HepG2 (cell line): ENCODE results near the gene SLC5A10. TPM values are rescaled to one million over a fixed set of nuclear protein-coding genes. Genes with fewer than 3 reads are reported as not detected.

ENCODE experiments used
- ATAC-seq: fragments of 200-7000 bp; cut with Tn5 transposase; 3 replicates; pipeline ENCODE4 v1.9.1; 2020; ENCODE audit warnings: mild to moderate bottlenecking, moderate library complexity
- BruUV-seq: library from RNA; stranded (reverse); fragments of 400-500 nt; replicated peaks from 2 replicates; lab custom pipeline; 2021; lab: Mats Ljungman, UMichigan
- CTCF ChIA-PET: fragments of 300-600 bp; formaldehyde crosslinking; extraction: SDS; loops from one replicate; lab custom pipeline; 2021; ENCODE audit warnings: low total read pairs, inconsistent platforms, low intra/inter-chr PET ratio; lab: Yijun Ruan, JAX
- POLR2A ChIA-PET: fragments of 350-600 bp; sonication (Branson Sonifier 250); formaldehyde crosslinking; loops from one replicate; lab custom pipeline; 2020; ENCODE audit warnings: antibody characterized with exemption, inconsistent platforms; lab: Yijun Ruan, JAX
- DNase-seq: peaks from one replicate; pipeline ENCODE4 v3.0.0-alpha.2; 2015; ENCODE audit warnings: low spot score
- FAIRE-seq: peaks from 3 replicates; lab custom pipeline; 2011; peaks lifted over from hg19 to GRCh38; lab: Jason Lieb, UNC
- H2AFZ ChIP-seq: one replicate; pipeline ENCODE4 v1.6.1; 2011; ENCODE audit warnings: low read length, inconsistent platforms
- H3K27ac ChIP-seq: fragments of 300-600 bp; 3 replicates; pipeline ENCODE4 v1.8.0; 2011; ENCODE audit warnings: mixed run types, mild to moderate bottlenecking, mixed read lengths, low read length, inconsistent platforms; ENCODE audit not compliant: insufficient read depth; ENCODE audit errors: extremely low read length
- H3K27me3 ChIP-seq, 2 experiments: fragments of 200-600 bp in 1 of 2; 2 replicates in 1 of 2; 3 replicates in 1 of 2; pipeline versions ENCODE4 v1.6.0 to v1.8.0; 2011; ENCODE audit warnings: low read length in 2 of 2, mild to moderate bottlenecking in 2 of 2, moderate library complexity in 2 of 2, inconsistent platforms in 1 of 2; ENCODE audit not compliant: insufficient read depth in 2 of 2, control insufficient read depth in 1 of 2
- H3K36me3 ChIP-seq, 2 experiments: fragments of 200-600 bp in 1 of 2; replicated peaks in 1 of 2; 2 replicates in 1 of 2; 3 replicates in 1 of 2; pipeline versions ENCODE4 v1.5.1 to v1.8.0; 2011; ENCODE audit warnings: low read length in 2 of 2, inconsistent platforms in 1 of 2; ENCODE audit not compliant: insufficient read depth in 2 of 2, control insufficient read depth in 1 of 2
- H3K4me1 ChIP-seq: 2 replicates; pipeline ENCODE4 v1.5.1; 2012; ENCODE audit warnings: low read length, inconsistent platforms; ENCODE audit not compliant: insufficient read depth
- H3K4me2 ChIP-seq: 2 replicates; pipeline ENCODE4 v1.6.0; 2011; ENCODE audit warnings: low read depth, low read length, inconsistent platforms
- H3K4me3 ChIP-seq, 3 experiments: fragments of 200-600 bp in 1 of 3; sonication (generic), shearing (Covaris generic) in 1 of 3; replicated peaks in 1 of 3; 2 replicates each; pipeline ENCODE4 v1.5.1; 2011 to 2016; ENCODE audit warnings: low read length in 3 of 3, inconsistent platforms in 2 of 3, low read depth in 2 of 3, mild to moderate bottlenecking in 2 of 3, control low read depth in 1 of 3, mixed read lengths in 1 of 3; ENCODE audit not compliant: insufficient read depth in 1 of 3
- H3K79me2 ChIP-seq: one replicate; pipeline ENCODE4 v1.6.1; 2011; ENCODE audit warnings: low read length, inconsistent platforms; ENCODE audit not compliant: insufficient read depth
- H3K9ac ChIP-seq: 2 replicates; pipeline ENCODE4 v1.6.0; 2011; ENCODE audit warnings: mild to moderate bottlenecking, low read depth, low read length, inconsistent platforms; ENCODE audit not compliant: insufficient read depth
- H3K9me3 ChIP-seq: 2 replicates; pipeline ENCODE4 v1.5.1; 2012; ENCODE audit warnings: mild to moderate bottlenecking, low read length
- H4K20me1 ChIP-seq: 2 replicates; pipeline ENCODE4 v1.6.0; 2011; ENCODE audit warnings: inconsistent platforms, mild to moderate bottlenecking, low read length, moderate library complexity; ENCODE audit not compliant: insufficient read depth
- AKAP8 ChIP-seq: sonication (generic); formaldehyde crosslinking; IDR thresholded peaks from 2 replicates; pipeline ENCODE4 v1.5.1; 2020; ENCODE audit warnings: mild to moderate bottlenecking, missing genetic modification reagents
- GABPB1 ChIP-seq: IDR thresholded peaks from 2 replicates; pipeline ENCODE4 v1.6.1; 2016; ENCODE audit warnings: mild to moderate bottlenecking, missing genetic modification reagents, moderate library complexity, missing compliant biosample characterization
- HDAC1 ChIP-seq: sonication (generic); formaldehyde crosslinking; IDR thresholded peaks from 2 replicates; pipeline ENCODE4 v1.5.1; 2020; ENCODE audit warnings: mild to moderate bottlenecking, missing genetic modification reagents
- IKZF1 ChIP-seq: fragments of 450-650 bp; IDR thresholded peaks from 2 replicates; pipeline ENCODE4 v1.7.1; 2016
- NFKBIZ ChIP-seq: IDR thresholded peaks from 2 replicates; pipeline ENCODE4 v1.6.1; 2018; ENCODE audit warnings: missing genetic modification reagents, missing compliant biosample characterization
- NFRKB ChIP-seq: fragments of 450-650 bp; IDR thresholded peaks from 2 replicates; pipeline ENCODE4 v1.6.1; 2017
- ZNF274 ChIP-seq: sonication (generic); formaldehyde crosslinking; IDR thresholded peaks from 2 replicates; pipeline ENCODE4 v1.5.1; 2020; ENCODE audit warnings: mild to moderate bottlenecking, missing genetic modification reagents
- ZNF331 ChIP-seq: sonication (generic); formaldehyde crosslinking; IDR thresholded peaks from 2 replicates; pipeline ENCODE4 v1.4.0; 2020; ENCODE audit warnings: missing genetic modification reagents
- WGBS: methylation state at CpG from one replicate; pipeline ENCODE4 v1.1.6; 2017; ENCODE audit warnings: low lambda C conversion rate; 5-methylcytosine and 5-hydroxymethylcytosine counted together
- in situ Hi-C: cut with HindIII; loops from 2 replicates; pipeline ENCODE4 v1.10.0; 2017; ENCODE audit warnings: low pct_unique_long_range_greater_than_20kb; ENCODE audit not compliant: extremely low pct_ligation_motif_present
- intact Hi-C: fragments of 100-400 bp; cut with micrococcal nuclease; formaldehyde crosslinking; loops from one replicate; pipeline ENCODE4 v1.10.0; 2022; ENCODE audit not compliant: unreplicated experiment
- polyA plus RNA-seq, 8 experiments: library from polyadenylated mRNA; depleted of rRNA in 3 of 8; stranded (reverse) in 7 of 8; unstranded in 1 of 8; fragments of >200 nt; fragmentation: Illumina TruSeq in 4 of 8; extraction: Trizol in 4 of 8; gene quantifications; 2 replicates each; pipeline versions ENCODE4 v1.2.1 to v1.2.3, GENCODE V29; 2011 to 2016; ENCODE audit warnings: low read depth in 4 of 8, missing spikeins in 1 of 8, mixed read lengths in 1 of 8; ENCODE audit not compliant: insufficient read depth in 1 of 8
- total RNA-seq, 5 experiments: library from RNA; depleted of rRNA; stranded (reverse); fragments of >200 nt; fragmentation: Illumina TruSeq; extraction: Trizol; gene quantifications; 2 replicates each; pipeline ENCODE4 v1.2.3, GENCODE V29; 2016; ENCODE audit warnings: low read depth in 1 of 5
- TF ChIP-seq, protein P1 (sequence below): IDR thresholded peaks from 2 replicates; pipeline ENCODE4 v1.6.1; 2016; ENCODE audit warnings: mild to moderate bottlenecking
- TF ChIP-seq, protein P2 (sequence below): sonication (generic); formaldehyde crosslinking; IDR thresholded peaks from 2 replicates; pipeline ENCODE4 v1.8.1; 2023; ENCODE audit warnings: mild to moderate bottlenecking, inconsistent platforms, moderate library complexity, missing genetic modification reagents, borderline replicate concordance
- TF ChIP-seq, protein P3 (sequence below), 2 experiments: IDR thresholded peaks; 2 replicates each; pipeline ENCODE4 v1.6.1; 2011 to 2012; ENCODE audit warnings: low read length in 2 of 2, borderline replicate concordance in 1 of 2, low read depth in 1 of 2, mild to moderate bottlenecking in 1 of 2, moderate library complexity in 1 of 2
- TF ChIP-seq, protein P4 (sequence below): sonication (generic); formaldehyde crosslinking; IDR thresholded peaks from 2 replicates; pipeline ENCODE4 v1.5.1; 2020; ENCODE audit warnings: mild to moderate bottlenecking, missing genetic modification reagents, moderate library complexity

Gene SLC5A10
- total and polyA plus RNA-seq, 2 of the 13 experiments (the other 11 are each of a cell fraction or from before 2014, with no cell fraction given) = 0.05 TPM; not detected in 1

DNA sequence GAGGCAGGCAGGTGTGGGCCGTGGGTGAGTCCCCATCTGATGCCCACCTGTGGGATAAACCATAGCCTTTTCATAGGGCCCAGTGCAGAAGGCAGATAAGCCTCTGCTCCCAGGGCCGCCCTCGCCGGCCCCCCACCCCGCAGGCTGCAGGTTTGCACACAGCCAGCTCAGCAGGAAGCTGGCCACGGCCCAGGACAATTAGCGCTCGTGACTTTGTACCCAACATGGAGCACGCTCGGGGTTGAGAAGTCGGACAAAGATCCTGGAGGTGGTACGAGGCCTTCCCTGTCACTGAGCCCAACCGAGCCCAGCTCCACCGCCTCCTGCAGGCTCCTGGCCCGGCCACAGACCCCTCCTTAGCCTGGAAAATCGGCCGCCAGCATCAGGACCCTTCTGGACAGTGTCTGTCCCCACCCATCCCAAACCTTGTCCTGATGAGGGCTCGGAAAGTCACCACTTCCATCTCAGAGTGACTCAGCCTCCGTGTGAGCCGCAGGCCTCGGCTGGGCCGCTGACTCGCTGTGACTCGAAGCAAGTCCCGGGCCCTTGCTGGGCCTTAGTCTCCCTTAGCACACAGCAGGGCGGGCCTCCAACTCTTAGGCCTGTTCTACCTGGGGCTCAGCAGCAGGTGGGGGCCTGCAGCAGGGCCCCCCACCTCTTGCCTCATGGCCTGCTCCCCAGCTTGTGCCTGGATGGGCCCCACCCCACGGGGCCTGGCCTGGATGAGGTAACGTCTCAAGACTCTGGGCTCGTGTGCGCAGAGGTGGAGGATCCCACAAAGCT lies 29.9 kb downstream of the SLC5A10 start (continued):
- TF ChIP-seq, protein P1, sequence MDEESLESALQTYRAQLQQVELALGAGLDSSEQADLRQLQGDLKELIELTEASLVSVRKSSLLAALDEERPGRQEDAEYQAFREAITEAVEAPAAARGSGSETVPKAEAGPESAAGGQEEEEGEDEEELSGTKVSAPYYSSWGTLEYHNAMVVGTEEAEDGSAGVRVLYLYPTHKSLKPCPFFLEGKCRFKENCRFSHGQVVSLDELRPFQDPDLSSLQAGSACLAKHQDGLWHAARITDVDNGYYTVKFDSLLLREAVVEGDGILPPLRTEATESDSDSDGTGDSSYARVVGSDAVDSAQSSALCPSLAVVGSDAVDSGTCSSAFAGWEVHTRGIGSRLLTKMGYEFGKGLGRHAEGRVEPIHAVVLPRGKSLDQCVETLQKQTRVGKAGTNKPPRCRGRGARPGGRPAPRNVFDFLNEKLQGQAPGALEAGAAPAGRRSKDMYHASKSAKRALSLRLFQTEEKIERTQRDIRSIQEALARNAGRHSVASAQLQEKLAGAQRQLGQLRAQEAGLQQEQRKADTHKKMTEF = peak; percentile 77; the same call in 1 of the 2 replicates
- TF ChIP-seq, protein P2, sequence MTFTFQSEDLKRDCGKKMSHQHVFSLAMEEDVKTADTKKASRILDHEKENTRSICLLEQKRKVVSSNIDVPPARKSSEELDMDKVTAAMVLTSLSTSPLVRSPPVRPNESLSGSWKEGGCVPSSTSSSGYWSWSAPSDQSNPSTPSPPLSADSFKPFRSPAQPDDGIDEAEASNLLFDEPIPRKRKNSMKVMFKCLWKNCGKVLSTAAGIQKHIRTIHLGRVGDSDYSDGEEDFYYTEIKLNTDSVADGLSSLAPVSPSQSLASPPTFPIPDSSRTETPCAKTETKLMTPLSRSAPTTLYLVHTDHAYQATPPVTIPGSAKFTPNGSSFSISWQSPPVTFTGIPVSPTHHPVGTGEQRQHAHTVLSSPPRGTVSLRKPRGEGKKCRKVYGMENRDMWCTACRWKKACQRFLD (CRISPR knock-in tag) = peak; percentile 38; the same call in 1 of the 2 replicates
- peak; percentile 71 for TF ChIP-seq HDAC1 (CRISPR knock-in tag)

DNA sequence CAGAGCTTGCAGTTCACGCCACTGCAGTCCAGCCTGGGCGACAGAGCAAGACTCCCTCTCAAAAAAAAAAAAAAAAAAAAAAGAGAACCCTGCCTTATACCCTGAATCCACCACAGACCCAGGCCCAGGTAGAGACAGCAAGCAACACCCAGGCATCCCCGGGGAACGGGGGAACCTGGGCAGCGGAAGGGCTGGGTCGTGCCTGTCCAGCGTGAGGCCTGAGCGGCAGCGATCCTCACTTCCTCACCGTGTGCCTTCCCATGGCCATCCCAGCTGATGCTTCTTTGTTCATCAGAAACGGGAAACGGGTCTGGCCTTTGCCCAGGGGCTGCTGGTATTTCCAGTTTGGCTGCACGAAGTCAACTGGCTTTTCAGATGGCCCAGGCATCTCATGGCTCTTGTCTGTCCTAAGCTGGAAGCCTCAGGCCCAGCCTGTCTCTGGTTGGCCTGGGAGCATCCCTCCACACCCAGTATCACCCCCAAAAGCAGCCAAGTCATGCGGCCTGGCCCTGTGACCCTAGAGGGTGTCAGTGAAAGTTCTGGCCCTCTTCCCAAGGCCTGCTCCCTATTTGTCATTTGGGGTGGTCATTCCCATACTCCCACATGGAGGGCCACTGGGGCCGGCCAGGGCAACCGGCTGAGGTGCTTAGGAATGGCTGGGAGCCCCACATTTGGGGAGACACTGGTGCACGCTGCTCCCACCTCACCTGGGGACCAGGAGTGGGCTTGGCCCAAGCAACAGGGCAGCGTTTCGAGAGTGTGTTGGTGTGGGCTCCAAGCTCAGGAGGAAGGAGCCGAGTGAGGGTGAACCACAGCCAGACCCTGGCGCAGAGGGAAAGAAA lies 32.5 kb downstream of the SLC5A10 start:
- ChIA-PET POLR2A (interaction anchor here (0.7 to 1.5 kb wide), 2 partner anchors 13 to 20 kb away, joined by 3 to 7 read pairs; partner anchors contain the start of gene FAM83G), CTCF (no interaction called here)
- H2AFZ ChIP-seq = no peak overlapping the region
- H3K36me3 ChIP-seq = peaks cover 21 to 54% of the 10 kb centered on the region in 2 experiments
- no peak overlapping the region for H3K27ac ChIP-seq
- H4K20me1 ChIP-seq = no peaks in the 10 kb centered on the region
- no TSS peak for BruUV-seq
- no peaks in the 10 kb centered on the region for H3K27me3 ChIP-seq
- in situ Hi-C loops (no loop called here), intact Hi-C loops (no loop called here)
- H3K9me3 ChIP-seq = no peaks in the 10 kb centered on the region
- peaks cover 63% of the 10 kb centered on the region for H3K4me1 ChIP-seq
- 98% methylated on average over 16 of the region's 21 CpGs for WGBS
- H3K79me2 ChIP-seq = no peaks in the 10 kb centered on the region
- ATAC-seq (no peak), DNase-seq (no peak), FAIRE-seq (no peak)
- H3K9ac ChIP-seq = no peak overlapping the region
- H3K4me3 ChIP-seq = no peak overlapping the region
- H3K4me2 ChIP-seq = no peak overlapping the region
- TF ChIP-seq NFRKB (no peak), ZNF274 (CRISPR knock-in tag) (no peak), NFKBIZ (CRISPR knock-in tag) (no peak), AKAP8 (CRISPR knock-in tag) (no peak), GABPB1 (no peak), IKZF1 (no peak), ZNF331 (CRISPR knock-in tag) (no peak)
- TF ChIP-seq, protein P3, sequence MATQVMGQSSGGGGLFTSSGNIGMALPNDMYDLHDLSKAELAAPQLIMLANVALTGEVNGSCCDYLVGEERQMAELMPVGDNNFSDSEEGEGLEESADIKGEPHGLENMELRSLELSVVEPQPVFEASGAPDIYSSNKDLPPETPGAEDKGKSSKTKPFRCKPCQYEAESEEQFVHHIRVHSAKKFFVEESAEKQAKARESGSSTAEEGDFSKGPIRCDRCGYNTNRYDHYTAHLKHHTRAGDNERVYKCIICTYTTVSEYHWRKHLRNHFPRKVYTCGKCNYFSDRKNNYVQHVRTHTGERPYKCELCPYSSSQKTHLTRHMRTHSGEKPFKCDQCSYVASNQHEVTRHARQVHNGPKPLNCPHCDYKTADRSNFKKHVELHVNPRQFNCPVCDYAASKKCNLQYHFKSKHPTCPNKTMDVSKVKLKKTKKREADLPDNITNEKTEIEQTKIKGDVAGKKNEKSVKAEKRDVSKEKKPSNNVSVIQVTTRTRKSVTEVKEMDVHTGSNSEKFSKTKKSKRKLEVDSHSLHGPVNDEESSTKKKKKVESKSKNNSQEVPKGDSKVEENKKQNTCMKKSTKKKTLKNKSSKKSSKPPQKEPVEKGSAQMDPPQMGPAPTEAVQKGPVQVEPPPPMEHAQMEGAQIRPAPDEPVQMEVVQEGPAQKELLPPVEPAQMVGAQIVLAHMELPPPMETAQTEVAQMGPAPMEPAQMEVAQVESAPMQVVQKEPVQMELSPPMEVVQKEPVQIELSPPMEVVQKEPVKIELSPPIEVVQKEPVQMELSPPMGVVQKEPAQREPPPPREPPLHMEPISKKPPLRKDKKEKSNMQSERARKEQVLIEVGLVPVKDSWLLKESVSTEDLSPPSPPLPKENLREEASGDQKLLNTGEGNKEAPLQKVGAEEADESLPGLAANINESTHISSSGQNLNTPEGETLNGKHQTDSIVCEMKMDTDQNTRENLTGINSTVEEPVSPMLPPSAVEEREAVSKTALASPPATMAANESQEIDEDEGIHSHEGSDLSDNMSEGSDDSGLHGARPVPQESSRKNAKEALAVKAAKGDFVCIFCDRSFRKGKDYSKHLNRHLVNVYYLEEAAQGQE (IDR thresholded peaks at IDR 0.05; ENCODE audit: borderline replicate concordance in 1 of 2, low read depth in 1 of 2, low read length in 2 of 2) = no peak
- TF ChIP-seq, protein P4, sequence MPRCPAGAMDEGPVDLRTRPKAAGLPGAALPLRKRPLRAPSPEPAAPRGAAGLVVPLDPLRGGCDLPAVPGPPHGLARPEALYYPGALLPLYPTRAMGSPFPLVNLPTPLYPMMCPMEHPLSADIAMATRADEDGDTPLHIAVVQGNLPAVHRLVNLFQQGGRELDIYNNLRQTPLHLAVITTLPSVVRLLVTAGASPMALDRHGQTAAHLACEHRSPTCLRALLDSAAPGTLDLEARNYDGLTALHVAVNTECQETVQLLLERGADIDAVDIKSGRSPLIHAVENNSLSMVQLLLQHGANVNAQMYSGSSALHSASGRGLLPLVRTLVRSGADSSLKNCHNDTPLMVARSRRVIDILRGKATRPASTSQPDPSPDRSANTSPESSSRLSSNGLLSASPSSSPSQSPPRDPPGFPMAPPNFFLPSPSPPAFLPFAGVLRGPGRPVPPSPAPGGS = no peak
